GM04504 (cell line): Measurements from ENCODE around the gene SHH.

Experiments
- DNase-seq: peaks from one replicate; pipeline ENCODE4 v3.0.0-alpha.2; 2012; ENCODE audit warnings: low read depth

The SHH gene

DNA sequence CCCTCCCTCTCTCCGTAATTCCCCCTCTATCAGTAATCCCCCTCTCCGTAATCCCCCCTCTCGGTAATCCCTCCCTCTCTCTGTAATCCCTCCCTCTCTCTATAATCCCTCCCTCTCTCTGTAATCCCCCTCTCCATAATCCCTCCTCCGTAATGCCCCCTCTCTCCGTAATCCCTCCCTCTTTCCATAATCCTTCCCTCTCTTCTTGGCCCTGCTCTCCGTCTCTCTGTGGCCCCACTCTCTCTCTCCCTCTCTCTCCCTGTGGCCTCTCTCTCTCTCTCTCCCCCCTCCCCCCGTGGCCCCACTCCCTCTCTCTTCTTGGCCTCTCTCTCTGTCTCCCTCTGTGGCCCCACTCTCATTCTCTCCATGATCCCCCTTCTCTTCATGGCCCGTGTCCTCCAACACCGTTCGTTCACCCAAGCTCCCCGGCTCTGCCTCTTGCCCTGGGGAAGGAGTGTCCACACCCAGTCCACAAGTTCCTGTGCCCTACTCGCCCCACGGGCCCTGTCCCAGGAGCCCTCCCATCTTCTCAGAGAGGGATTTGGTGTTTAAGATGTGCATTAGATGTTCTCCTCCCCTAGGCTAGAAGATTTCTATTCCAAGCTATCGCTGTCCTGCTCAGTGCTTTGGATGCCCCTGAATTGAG is 19.8 kb downstream of the SHH start:
- no peak for DNase-seq

DNA sequence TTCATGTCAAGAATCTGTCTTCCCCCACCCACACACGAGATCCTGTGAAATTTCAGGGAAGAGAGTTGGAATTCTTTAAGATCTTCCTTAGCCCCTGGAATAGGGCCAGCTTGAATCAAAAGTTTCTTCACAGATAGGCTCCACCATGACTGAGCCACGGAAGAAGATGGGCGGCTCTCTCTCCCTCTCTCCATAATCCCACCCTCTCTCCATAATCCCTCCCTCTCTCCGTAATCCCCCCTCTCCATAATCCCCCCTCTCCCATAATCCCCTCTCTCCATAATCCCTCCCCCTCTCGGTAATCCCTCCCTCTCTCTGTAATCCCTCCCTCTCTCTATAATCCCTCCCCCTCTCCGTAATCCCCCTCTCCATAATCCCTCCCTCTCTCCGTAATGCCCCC is 20.4 kb downstream of the SHH start:
- DNase-seq = no peak

DNA sequence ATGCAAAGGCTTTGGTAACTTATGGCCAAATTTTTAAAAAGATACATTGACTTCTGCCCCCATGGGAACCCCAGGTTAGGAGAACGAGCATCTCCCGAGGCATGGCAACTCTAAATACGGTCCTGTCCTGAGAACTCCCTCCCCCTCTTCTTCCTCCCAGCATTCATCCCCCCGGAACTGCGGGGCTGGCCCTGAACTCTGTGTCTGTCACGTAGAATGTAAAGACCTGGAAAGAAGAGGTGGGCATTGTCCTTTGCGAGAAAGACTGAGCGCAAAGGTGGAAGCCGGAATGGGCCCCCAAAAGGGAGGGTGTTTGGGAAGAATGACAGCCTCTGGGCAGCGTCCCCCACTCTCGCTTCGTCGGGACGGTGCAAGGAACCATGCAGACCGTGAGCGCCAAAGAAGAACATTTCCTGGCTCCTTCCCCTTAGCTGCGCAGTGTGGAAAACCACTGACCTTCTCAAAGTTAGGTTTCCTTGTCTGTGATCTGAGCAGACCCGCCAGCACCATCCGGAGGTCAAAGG is 21.0 kb downstream of the SHH start:
- no peak for DNase-seq

DNA sequence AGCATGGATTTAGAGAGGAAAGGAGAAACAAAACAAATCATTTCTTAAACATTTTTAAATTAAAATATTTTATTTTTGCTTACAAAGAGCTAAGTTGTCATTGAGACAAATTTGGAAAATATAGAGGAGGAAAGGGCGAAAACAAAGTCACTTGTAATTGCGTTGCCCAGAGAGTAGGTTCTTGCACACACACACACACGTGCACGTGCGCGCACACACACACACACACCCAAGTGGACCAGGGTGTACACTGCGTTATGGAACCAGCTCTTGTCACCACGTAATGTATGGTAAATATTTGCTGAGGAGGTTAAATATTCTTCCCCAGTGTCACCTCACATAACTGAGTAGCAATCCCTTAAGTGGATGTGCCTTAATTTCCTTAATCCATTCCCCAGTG is 21.6 kb downstream of the SHH start:
- DNase-seq = no peak

DNA sequence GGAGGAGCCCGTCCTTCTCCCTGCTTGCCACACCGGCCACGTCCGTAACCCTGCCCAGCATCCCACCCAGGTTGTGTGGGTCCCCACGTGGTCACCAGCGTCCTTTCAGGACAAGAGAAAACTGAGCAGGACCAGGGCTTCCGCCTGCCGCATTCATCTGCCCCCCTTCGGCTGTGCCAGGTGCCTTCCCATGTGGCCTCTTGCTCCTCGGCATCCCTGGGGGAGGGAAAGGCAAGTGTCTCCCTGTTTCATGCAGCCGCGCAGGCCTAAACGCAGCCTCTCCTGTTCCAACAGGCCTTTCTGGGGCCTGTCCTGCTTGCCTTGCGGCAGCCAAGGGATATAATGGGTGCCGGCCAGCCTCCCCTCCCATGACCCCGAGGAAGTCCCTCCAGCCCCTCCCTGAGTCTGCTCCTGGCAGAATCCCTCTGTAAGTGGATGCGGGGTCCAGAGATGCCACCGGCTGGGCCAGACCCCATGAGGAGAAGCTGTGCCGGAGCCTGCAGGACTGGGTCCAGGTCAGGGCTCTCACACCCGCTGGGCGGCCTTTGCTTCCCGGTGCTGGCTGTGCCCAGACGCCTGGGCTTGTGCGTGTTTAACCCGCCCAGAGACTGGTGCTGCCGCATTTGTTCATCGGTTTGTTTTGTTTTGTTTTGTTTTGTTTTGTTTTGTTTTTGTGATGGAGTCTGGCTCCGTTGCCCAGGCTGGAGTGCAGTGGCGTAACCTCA is 23.1 kb downstream of the SHH start:
- DNase-seq = no peak

DNA sequence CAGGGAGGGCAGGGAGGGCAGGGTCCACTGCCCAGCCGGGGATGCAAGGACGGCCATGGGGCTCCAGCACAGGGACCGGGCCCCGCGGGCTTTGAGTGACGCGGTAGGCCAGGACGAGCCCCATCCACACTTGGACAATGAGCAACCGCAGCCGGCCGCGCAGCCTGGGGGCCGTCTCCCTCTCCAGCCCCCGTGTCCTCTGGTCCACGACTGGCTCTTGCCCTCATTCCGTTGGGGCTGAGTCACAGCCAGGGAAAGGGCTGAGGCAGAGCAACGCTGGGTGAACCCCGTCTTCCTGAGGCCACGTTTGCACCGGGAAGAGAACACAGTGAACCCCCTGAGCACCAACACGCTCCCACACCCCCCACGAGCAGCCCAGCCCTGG is 23.7 kb downstream of the SHH start:
- DNase-seq = no peak

DNA sequence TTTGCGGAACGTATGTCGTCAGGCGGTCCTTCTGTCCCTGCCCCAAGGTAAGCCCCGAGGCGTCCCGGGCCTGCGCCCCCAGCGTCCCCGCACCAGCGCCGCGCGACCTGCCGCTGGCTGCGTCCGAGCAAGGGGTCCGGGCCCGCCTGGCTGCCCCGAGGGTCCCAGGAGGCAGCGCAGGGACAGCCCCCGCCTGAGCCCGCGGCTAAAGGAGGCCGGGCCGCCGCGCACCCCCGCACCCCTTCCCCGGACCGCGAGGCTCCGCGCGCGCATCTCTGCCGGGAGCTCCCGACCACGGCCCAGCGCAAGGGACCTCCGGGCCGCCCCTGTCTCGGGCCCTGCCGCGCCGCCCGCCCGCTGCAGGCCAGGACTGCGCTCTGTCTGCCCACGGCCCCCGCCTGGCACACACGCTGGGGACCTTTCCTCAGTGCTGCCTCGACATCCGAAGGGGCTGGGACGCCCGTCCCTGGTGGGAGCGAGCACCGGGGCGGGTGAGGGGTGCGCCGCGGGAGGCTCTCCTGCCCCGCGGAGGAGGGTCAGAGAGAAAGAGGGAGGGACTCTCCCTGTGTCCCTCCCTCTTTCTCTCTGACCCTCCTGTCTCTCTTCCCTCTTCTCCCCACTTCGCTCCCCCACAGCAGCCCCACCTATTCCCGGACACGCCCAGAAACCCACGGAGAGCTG is 25.0 kb downstream of the SHH start:
- no peak for DNase-seq

DNA sequence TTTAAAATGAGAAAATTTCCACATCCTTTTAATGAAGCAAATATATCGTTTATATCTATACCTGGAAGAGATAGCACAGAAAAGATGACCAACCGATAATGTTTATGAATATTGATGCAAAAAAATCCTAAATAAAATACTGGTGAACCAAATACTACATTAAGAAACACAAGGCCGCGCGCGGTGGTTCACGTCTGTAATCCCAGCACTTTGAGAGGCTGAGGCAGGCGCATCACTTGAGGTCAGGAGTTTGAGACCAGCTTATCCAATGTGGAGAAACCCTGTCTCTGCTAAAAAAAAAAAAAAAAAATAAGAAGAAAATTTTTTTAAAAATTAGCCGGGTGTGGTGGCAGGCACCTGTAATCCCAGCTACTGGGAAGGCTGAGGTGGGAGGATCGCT is 25.8 kb downstream of the SHH start:
- no peak for DNase-seq

DNA sequence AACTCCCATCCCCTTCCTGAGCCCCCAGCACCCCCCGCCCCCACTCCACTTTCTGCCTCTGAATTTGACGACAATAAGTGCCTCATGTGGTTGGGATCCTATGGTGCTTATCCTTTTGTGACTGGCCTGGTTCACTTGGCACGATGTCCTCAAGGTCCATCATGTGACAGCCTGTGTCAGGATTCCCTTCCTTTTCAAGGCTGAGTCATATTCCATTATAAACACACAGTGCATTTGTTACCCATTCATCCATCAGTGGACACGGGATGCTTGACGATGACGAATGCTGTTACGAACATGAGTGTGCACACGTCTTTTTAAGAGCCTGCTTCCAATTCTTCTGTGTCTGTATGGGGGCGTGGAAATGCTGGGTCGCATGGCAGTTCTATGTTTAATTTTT is 26.7 kb downstream of the SHH start:
- DNase-seq = no peak

DNA sequence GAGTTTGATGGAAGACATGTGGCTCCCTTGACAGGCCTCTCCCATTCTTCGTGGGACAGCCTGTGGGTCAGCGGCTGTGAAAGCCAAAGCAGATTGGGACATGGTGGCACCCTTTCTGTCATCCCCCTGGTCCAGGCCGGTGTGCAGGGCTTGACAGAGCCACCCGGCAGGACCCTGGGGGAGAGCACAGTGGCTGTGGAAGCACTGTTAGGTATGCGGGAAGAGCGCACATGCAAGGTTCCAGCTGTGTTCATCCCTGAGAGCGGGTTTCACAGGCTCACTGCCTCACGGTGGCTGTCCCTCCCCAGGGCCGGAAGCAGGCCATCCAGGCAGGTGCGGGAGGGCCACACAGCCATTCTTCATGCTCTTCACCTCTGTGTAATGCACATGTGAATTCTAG is 29.8 kb downstream of the SHH start:
- DNase-seq = no peak

DNA sequence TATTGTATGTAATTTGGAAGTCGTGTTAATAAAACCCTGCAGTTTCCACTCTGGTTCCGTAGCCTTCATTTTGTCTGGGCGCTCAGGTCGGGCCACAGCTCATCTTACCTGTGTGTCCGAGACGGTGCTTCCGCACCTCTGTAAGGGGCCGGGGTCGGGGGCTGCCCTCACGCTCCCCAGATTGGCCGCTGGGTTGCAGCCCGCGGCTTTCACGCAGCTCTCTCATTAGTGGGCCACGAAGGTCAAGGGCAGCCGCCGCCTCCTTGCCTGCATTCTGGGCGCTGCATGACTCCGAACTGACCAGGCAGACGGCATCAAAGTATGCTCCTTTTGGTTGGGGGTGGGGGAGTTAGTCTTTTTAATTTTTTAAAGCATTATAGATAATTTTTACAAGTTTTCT is 30.8 kb downstream of the SHH start:
- DNase-seq = no peak

DNA sequence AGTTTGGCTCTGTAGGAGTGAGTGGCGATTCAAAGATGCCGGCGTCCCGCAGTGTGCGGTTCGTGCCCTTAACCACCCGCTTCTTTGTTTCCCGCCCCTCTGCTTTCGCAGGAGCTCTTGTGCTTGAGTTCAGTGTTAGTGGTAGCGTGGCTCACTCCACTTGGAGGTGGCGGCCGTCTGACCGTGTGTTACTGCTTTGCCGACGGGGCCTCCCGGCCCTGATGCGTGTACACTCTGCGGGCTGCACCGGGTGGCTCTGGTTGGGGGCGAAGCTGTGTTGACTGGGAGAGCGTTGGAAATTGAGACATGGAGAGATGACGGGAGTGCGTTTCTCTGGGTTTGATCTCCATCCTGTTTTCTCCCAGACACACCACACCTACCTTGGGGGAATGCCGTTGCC is 31.4 kb downstream of the SHH start:
- DNase-seq = no peak

DNA sequence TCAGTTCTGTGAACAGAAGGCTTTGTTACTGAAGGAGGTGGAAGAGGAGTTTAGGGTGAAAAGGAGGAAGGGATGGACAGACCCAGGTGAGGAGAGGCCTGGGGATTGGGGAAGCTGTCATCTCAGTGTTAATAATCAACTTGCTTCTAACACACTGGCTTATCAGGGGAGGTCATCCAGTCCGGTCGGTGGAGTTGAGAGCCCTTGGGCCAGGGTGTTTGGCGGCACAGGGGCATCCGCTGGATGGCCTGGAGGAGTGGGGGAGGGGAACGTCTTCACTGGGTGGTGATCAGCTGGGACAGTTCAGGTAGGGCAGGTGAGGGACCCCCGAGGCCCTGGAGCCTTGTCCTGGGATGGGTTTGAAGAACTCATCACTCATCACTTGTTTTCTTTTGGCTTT is 33.9 kb downstream of the SHH start:
- no peak for DNase-seq

DNA sequence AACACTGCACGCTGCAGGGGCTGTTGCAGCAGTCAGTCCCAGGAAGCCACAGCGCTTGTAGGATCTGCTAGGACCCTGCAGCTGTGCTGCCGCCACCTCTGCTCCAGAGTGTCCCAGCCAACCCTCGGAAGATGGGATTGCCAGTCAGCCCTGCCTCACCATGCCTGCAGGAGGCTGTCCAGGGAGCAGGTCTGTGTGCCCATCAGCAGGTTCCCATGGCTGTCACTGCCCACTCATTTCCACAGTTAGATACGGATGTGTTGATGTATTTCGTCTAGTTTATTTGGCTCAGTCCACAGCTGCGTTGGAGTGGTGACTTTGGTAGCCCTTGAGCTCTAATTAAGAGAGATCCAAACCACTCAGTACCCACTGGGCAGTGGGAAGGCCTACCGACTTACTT is 35.7 kb downstream of the SHH start:
- DNase-seq = no peak

DNA sequence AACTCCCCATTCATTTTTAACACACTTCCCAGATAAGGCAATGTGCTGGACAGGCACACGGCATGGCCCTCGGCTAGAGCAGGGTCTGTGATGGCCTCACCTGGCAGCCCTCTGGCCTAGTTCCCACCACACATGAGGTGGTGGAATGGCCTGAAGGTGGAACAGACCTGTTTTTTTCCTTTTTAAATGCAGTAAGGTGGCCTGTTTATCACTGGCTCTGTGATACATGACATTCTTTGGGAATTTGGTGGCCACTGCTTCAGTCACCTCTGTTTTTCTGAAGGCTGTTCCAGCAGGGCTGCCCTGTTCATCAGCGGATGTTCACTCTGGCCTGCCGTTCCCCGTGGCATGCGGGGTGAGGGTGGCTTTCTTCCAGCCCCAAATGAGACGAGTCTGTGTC is 36.6 kb downstream of the SHH start:
- no peak for DNase-seq

DNA sequence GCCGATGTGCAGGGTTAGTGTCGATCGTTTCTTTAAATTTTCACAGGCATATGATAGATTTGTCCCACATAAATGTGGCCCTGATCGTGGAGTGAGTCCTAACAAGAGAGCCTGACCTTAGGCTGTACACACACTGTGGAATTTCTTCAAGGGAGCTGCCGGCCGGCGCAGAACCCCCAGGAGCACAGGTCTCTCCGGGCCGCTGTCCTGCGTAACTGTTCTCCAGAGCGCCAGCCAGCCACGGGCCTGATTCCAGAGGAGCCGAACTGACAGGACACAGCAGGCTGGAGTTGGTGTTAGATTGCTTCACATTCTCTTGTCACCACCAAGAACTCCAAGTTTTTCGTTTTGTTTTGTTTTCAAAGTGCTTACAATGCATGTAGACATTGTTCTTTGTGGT is 37.3 kb downstream of the SHH start:
- no peak for DNase-seq

DNA sequence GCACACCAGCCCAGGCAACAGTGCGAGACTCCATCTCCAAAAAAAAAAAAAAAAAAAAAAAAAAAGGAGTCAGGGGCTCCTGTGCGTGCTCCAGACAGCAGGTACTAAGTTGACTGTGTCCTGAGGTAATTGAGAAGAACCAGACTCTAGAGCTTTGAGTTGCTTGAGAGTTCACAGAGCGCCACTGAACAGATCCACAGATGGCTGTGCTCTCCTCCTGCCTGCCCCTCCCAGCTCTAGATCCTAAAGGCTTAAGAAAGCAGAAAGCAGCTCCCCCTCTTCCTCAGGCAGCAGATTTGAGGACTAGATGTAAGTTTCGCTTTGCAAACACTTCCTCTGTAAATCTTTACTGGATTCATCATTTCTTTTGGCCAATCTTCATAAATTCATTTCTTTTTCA is 38.7 kb downstream of the SHH start:
- no peak for DNase-seq

DNA sequence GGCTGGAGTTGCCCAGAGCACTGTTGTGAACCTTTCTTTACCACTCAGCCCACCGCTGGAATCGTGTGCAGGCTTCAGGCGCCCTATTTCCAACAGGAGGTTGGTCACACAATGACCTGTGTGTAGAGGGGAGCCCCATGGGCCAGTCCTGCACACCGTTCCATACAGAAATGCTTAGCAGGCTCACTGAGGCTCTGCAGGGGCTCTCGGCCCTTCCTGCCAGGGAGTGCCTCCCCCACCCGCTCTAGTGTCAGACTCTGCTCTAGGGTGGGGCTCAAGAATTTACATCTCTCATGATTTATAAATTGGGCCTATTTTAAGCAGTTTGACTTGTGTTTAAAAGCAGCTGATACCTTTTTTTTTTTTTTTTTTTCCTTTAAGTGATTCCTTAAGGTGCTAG is 42.0 kb downstream of the SHH start:
- DNase-seq = no peak

DNA sequence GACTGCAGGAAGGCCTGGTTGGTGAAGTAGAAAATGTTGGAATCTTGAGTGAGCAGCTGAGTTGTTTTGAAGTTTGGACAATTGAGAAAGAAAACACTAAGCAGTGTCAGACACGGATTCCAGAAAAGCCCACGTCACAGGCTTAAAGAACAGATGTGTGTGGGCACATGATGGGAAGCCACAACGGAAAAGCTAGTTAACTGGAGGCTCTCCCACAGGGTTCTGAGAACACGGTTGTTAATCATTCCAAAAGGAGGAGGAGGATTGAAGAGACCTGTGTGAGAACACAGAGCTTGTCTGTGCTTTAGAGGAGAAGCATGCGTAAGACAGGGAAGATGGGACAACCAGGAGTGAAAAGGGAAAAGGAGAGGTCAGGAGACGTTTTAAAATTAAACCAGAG is 42.6 kb downstream of the SHH start:
- DNase-seq = peak; percentile 78

DNA sequence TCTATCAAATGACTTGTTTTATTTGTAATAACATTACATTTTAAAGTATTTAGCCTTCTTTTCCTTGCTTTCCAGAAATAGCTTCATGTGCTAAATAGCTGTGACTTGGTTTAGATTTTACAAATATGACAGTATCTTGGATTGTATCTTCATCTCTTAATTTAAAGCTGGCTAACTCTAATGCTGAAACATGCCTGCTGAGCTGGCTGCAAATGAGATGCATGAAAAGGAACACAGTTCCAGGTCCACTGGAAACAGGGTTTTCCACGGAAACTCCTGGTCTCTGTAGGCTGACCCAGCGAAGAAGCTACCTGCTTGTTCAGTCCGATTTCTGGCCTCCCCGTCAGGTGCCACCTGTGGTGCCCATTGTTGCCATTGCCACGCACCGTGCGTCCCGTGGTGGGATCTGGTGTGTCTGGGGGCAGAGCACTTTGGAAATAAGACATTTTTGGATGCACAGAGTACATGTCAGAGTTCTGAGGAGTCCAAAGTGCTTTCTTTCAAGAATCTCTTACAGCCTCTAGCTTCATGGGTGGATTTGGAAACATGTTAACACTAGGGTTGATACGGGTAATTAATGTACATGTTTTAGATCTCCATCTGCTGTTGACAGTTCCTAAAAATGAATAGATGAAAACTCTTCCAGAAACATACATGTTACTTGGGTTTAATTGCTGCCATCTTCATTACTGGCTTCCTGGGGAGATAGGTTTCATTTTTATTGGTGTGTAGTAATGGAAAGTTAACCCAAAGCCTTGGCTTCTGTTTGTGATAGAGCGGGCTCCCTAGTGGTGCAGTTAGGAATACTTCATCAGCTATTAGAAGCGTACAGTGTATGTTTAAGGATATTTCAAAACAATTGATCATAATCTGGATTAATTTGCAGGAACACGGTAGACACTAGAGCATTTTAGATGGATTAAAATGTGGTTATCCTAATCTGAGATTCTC is 45.0 kb downstream of the SHH start:
- DNase-seq = no peak

DNA sequence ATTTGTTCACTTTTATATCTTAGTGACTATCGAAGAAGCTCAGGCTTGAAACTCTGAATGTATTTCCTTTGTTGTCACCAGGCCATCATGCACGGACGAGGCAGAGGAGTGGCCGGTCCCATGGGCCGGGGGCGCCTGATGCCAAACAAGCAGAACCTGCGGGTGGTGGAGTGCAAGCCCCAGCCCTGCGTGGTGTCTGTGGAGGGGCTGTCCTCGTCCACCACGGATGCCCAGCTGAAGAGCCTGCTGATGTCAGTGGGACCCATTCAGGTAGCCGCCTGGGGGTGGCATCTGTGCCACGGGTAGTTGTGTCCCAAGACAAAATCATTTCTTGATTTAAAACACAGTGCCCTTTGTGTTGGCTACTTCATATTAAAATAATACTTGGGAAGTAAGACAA is 45.9 kb downstream of the SHH start:
- no peak for DNase-seq

DNA sequence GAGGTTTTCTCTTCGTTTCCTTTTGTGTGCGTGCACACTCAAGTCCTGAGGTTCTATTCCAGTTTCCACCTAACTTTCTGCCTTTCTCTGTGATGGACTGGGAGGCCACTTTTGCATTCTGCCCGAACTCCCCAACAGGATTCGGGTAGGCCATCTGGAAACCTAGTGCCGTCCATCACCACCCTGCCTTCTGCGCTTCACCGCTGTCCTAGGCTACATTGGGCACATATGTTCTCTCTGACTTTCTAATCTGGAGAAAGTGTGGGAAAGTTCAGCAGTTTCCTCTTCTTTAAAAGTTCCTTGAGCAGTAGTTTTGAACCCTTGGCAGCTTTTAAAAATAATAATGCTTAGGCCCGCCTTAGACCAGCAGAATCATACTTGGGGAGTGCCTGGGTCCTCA is 46.8 kb downstream of the SHH start:
- no peak for DNase-seq
